OCI-LY7 (cell line): ENCODE data around the gene MSH3.

Experiments used
- EZH2phosphoT487 ChIP-seq: fragments of 200-600 bp; sonication (generic); IDR thresholded peaks from 2 replicates; pipeline ENCODE4 v1.6.1; 2018; ENCODE audit warnings: low read depth, borderline replicate concordance, mild to moderate bottlenecking, mixed run types, antibody characterized with exemption, low read length, moderate library complexity, mixed read lengths
- TF ChIP-seq, protein P1 (sequence below): fragments of 200-600 bp; sonication (generic); conservative IDR thresholded peaks from 2 replicates; pipeline ENCODE4 v1.5.1; 2014; ENCODE audit warnings: mild to moderate bottlenecking, antibody characterized with exemption, low read length, moderate library complexity, mixed read lengths

DNA sequence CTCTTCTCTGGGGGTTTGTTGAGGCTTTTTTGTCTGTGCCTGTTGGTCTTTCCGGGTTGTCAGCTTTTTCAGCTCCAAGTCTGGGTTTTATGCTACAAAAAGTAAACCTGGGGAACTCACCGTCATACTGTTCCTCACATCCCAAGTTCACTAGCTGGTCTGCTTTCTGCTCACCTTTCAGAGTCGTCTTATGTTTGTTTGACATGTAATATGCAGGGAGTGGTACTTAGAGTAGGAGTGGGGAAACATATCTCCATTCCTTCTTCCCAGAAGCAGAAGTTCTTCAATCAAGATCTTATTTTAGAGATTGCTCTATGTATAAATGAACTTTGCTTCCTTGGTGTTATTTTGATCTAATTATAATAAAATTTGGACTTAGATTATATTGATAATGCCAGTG is 42.0 kb downstream of the MSH3 start:
- TF ChIP-seq, protein P1, sequence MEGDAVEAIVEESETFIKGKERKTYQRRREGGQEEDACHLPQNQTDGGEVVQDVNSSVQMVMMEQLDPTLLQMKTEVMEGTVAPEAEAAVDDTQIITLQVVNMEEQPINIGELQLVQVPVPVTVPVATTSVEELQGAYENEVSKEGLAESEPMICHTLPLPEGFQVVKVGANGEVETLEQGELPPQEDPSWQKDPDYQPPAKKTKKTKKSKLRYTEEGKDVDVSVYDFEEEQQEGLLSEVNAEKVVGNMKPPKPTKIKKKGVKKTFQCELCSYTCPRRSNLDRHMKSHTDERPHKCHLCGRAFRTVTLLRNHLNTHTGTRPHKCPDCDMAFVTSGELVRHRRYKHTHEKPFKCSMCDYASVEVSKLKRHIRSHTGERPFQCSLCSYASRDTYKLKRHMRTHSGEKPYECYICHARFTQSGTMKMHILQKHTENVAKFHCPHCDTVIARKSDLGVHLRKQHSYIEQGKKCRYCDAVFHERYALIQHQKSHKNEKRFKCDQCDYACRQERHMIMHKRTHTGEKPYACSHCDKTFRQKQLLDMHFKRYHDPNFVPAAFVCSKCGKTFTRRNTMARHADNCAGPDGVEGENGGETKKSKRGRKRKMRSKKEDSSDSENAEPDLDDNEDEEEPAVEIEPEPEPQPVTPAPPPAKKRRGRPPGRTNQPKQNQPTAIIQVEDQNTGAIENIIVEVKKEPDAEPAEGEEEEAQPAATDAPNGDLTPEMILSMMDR, result no peak
- no peak for TF ChIP-seq EZH2phosphoT487
